Urinary bladder (tissue), 4 donors: ENCODE results near the gene CCDC85C. TPM values are rescaled to one million over a fixed set of nuclear protein-coding genes. Genes with fewer than 3 reads are reported as not detected.

Experiments used
- DNase-seq: peaks from one replicate; pipeline ENCODE4 v3.0.0-alpha.2; 2015; ENCODE audit errors: extremely low spot score
- H3K27ac ChIP-seq: one replicate; pipeline ENCODE4 v1.5.1; 2013; ENCODE audit warnings: low read depth, mild to moderate bottlenecking, moderate library complexity
- H3K36me3 ChIP-seq: one replicate; pipeline ENCODE4 v1.6.1; 2013; ENCODE audit warnings: mild to moderate bottlenecking, moderate library complexity; ENCODE audit not compliant: insufficient read depth
- H3K4me1 ChIP-seq: one replicate; pipeline ENCODE4 v1.6.1; 2013; ENCODE audit warnings: mild to moderate bottlenecking, moderate library complexity; ENCODE audit not compliant: insufficient read depth
- H3K4me3 ChIP-seq: one replicate; pipeline ENCODE4 v1.5.1; 2013; ENCODE audit warnings: low read depth, low read length
- WGBS: extraction: QIAGEN DNeasy Blood & Tissue Kit; methylation state at CpG from one replicate; pipeline ENCODE4 v1.1.7; 2013; 5-methylcytosine and 5-hydroxymethylcytosine counted together
- polyA plus RNA-seq: library from polyadenylated mRNA; stranded (reverse); fragments of 200-250 nt; gene quantifications from one replicate; pipeline ENCODE4 v1.2.3, GENCODE V29; 2013
- total RNA-seq: library from RNA; depleted of rRNA; stranded (reverse); fragments of >200 nt; gene quantifications from one replicate; pipeline ENCODE4 v1.2.3, GENCODE V29; 2014
- donor health status: healthy with polysubstance abuse.
- donor health status: healthy.

Gene CCDC85C
- total and polyA plus RNA-seq, 2 donors: 5.8 to 36.0 TPM

DNA sequence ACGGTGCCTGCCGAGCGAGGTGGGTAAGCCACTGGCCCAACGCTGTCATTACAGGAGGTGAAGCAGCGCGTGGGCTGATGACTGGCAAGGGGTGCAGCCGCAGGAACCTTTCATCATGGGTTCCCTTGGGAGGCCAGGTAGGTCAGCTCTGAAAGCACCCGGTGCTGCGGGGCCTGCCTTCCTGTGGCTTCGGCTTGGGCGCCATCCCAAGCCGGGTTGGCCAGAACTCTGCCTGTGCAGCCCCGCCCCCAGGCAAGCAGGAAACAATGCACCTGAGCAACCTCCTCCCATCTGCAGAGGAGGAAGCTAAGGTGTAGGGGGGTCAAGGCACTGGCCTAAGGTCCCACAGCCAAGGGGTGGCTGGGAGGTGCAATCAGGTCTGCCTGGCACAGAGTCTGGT is 21.0 kb upstream of the CCDC85C start:
- Histone ChIP-seq H3K36me3 (no peaks in the 10 kb centered on the region), H3K4me3 (no peak overlapping the region), H3K4me1 (no peaks in the 10 kb centered on the region), H3K27ac (no peak overlapping the region)
- 86% methylated on average over 13 of the region's 13 CpGs for WGBS
- no peak for DNase-seq

DNA sequence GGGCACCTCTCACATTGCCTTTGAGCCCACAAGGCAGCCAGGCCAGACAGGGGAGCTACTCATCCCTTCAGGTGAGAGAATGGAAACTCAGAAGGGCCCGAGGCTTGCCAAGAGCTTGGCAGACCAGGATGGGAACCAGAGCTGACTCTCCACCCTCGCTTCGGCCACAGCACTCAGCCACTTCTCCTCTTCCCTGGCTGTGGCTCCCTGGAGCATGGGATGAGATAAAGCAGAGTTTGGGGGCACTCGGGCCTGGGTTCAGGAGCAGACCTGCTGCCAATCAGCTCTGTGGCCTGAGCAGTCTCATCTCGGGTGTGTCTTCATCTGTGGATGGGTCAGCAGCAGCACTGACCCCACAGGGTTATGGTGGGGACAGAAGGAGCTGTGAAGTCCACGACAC is 20.0 kb upstream of the CCDC85C start:
- no peak overlapping the region for H3K27ac ChIP-seq
- no peak for DNase-seq
- H3K36me3 ChIP-seq: no peaks in the 10 kb centered on the region
- no peak overlapping the region for H3K4me3 ChIP-seq
- 78% methylated on average over 6 of the region's 6 CpGs for WGBS
- H3K4me1 ChIP-seq: no peaks in the 10 kb centered on the region

DNA sequence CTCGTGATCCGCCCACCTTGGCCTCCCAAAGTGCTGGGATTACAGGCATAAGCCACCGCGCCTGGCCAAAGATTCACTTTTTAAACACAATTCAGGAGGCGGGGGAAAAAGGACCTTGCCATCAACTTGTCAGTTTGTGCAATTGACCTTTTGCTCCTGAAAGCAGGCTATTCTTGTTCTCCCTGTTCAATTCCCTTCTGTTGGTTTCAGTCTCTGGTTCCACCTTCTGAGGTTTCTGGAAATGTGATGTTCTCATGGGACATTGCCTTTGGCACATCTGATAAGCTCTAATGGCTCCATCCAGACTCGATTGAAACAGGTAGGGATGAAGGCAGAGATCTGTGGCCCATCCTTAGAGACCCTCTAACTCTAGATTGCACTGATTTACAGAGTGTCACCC is 17.9 kb upstream of the CCDC85C start:
- no peak for DNase-seq
- Histone ChIP-seq H3K27ac (no peak overlapping the region), H3K4me3 (no peak overlapping the region), H3K4me1 (no peaks in the 10 kb centered on the region), H3K36me3 (no peaks in the 10 kb centered on the region)
- 88% methylated on average over 6 of the region's 6 CpGs for WGBS

DNA sequence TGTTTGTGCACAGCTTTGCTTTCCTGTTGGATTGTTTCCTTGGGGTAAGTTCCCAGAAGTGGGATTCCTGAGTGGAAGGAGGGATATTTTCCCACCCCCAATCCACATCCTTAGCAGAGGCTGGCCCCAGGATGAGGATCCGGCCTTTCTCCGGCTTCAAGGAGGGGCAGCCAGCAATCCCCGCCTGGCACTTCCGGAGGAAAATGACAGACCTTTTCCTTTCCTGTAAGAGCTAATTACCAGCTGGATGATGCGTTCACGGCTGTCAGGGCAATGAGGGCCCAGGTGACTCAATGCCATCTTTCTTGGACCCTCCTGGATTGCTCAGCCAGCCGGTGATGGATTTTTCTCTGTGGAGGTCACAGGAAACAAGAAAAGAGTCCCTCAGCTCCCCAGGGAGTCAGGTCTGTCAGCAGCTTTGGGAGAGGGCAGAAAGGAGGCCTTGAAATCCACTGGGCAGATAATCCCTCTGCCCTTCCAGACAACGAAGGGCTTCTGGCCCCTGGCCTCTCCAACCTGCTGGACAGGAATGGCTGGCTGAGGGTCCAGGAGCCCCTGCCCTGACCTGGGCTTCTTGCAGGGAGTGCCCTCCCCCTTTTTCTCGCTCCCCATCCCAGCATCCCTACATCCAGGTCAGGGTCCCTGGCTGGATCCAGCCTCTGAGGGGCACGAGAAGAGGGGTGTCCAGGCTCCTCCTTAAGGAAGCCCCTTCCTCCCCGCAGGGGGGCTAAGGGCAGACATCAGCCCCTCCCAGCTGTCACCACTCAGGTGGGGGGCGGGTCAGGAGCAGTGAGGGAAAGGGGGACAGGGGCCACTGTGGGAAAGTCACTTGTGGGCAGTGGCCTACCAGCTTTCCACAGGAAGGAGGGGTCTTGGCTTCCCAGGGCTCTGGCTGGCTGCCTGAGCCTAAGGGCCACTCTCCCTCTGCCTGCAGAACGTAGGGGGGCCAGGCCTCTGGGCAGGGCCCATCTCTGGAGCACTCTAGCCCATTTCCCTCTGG is 16.1 kb upstream of the CCDC85C start:
- no peak for DNase-seq
- no peak overlapping the region for H3K27ac ChIP-seq
- 71% methylated on average over 13 of the region's 13 CpGs for WGBS

DNA sequence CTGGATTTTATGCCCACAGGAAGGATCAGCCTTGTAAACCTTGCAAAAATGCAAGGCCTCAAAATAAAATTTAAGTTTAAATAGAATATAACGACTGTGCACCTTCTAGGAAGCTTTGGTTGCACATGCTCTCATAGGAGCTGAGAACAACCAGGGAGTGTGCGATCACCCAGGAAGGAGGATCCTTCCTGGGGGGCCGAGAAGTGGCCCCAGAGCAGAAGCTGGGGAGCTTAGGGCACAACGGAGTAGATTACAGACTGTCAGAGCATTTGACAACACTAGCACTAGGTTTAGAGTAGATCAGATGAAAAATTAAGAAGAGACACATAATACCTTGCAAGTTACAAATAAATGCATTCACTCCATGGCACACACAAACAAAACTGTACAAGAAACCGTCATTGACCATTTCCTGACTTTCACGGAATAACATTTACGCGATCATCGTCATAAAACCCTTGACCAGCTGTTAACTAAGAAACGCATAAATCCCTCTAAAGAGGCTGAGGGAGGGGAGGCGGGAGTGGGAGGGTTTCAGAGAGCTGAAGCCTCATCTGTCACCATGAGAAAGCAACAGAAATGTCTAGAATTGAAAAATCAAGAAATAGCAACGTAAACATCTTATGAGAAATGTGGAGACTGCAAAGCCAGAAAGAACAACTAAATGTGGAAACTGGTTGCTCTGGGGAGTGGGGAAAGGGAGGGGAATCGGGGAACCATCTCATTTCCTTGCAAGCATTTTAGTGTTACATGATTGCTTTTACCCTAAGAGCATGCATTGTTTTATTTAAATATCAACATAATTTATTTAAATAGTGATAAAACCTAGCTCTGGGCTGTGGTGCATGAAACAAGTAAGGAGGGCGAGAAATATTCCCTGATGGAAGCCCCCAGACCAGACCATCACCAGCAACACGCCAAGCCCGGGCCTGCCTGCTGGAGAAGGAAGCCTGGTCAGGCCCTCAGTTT is 13.1 kb upstream of the CCDC85C start:
- Histone ChIP-seq H3K4me1 (no peaks in the 10 kb centered on the region), H3K36me3 (no peaks in the 10 kb centered on the region), H3K27ac (no peak overlapping the region), H3K4me3 (no peak overlapping the region)
- 59% methylated on average over 16 of the region's 16 CpGs for WGBS
- DNase-seq: no peak

More for the DNA sequence above, 16.1 kb upstream of the CCDC85C start:
- Histone ChIP-seq H3K36me3 (no peaks in the 10 kb centered on the region), H3K4me3 (no peak overlapping the region), H3K4me1 (no peaks in the 10 kb centered on the region)

DNA sequence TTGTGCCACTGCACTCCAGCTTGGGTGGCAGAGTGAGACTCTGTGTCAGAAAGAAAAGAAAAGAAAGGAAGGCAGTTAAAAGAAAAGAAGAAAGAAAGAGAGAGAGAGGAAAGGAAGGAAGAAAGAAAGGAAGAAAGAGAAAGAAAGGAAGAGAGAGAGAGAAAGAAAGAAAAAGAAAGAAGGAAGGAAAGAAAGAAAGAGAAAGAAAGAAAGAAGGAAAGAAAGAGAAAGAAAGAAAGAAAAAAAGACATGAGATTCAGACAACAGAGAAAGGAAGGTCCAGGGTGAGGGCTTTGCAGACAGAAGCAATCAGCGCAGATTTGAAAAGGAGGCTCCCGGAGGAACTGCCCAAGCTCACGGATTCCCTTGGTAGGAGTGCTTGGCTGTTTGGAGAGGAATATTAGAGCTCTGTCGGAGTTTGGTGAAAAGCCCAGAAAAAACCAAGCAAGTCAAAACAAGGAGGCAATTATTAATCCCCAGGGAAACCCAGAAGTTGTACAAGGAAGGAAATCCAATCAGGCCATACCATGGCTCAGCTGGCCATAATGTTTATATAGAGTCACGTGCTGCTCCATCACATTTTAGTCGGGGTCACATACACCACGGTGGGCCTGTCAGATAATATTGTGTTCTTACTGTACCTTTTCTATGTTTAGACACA is 11.6 kb upstream of the CCDC85C start:
- 36% methylated on average over 7 of the region's 7 CpGs for WGBS
- H3K4me3 ChIP-seq: no peak overlapping the region
- no peaks in the 10 kb centered on the region for H3K36me3 ChIP-seq
- H3K27ac ChIP-seq: no peak overlapping the region
- no peaks in the 10 kb centered on the region for H3K4me1 ChIP-seq
- DNase-seq: no peak

DNA sequence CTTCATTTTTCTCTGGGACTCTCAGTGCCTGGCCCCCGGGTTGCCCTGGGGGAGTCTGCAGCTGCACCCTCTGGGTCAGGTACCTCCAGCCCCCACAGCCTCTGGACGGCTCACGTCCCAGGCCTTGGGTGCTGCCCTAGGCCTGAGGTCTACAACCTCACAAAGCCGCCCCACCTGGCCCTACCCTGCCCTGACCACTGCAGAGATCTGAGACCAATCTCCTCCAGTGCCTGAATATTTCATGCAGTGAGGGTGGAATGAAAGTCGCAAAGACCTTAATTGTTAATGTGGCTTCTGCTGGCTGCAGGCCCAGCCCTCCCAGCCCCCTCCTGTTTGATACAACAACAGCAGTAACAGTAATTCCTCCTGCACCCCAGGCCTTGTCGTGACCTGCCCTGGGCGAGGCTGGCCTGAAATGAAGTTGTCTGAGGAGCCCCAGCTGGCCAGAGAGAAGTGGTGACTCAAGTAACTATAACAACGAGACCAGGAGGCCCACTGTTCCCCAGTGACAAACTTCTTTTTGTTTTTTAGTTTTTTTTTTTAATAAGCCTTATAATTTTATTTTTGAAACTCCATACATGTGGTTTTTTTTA is 8.8 kb upstream of the CCDC85C start:
- no peak overlapping the region for H3K27ac ChIP-seq
- H3K4me1 ChIP-seq: no peaks in the 10 kb centered on the region
- H3K4me3 ChIP-seq: no peak overlapping the region
- H3K36me3 ChIP-seq: no peaks in the 10 kb centered on the region
- WGBS: 59% methylated on average over 8 of the region's 8 CpGs
- no peak for DNase-seq

DNA sequence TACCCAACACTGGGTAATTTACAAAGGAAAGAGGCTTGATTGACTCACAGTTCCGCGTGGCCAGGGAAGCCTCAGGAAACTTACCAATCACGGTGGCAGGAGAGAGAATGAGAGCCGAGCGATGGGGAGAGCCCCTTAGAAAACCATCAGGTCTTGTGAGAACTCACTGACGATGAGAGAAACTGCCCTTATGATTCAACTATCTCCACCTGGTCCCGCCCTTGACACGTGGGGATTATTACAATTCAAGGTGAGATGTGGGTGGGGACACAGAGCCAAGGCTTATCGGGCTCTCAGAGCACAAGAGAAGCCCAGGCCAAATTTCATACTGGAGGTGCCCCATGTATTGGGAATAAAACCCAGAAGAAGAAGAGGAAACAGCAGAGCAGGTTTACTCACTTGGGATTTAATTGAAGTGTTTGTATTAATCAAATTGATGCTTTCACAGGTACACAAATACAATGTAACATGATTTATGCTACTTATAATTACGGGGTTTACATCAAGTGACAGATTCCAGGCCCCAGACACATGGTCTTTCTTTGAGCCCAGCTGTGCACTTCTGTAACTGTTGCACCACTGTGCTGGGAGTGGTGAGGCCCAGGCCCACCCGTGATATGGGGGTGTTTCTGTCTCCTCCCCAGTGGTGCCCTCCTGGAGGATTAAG is 8.2 kb upstream of the CCDC85C start:
- no peak for DNase-seq
- WGBS: 75% methylated on average over 11 of the region's 11 CpGs
- no peaks in the 10 kb centered on the region for H3K36me3 ChIP-seq
- H3K27ac ChIP-seq: no peak overlapping the region
- no peaks in the 10 kb centered on the region for H3K4me1 ChIP-seq
- H3K4me3 ChIP-seq: no peak overlapping the region

DNA sequence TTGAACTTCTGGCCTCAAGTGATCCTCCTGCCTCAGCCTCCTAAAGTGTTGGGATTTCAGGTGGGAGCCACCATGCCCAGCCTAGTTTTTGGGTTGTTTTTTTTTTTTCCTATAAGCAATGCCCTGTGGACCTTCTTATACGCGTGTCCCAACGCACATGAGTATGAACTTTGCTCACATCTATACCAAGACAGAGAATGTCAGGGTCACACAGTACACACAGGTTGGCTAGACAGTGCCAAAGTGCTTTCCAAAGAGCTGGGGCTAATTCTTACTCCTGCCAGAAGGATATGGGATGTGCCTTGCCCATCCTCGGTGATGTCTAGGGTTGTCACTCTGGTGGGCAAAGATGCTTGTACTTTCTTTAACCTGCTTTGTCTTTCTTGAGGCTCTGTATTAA is 7.6 kb upstream of the CCDC85C start:
- no peak for DNase-seq
- H3K4me1 ChIP-seq: no peaks in the 10 kb centered on the region
- H3K27ac ChIP-seq: no peak overlapping the region
- no peak overlapping the region for H3K4me3 ChIP-seq
- WGBS: 98% methylated on average over 4 of the region's 4 CpGs
- no peaks in the 10 kb centered on the region for H3K36me3 ChIP-seq

DNA sequence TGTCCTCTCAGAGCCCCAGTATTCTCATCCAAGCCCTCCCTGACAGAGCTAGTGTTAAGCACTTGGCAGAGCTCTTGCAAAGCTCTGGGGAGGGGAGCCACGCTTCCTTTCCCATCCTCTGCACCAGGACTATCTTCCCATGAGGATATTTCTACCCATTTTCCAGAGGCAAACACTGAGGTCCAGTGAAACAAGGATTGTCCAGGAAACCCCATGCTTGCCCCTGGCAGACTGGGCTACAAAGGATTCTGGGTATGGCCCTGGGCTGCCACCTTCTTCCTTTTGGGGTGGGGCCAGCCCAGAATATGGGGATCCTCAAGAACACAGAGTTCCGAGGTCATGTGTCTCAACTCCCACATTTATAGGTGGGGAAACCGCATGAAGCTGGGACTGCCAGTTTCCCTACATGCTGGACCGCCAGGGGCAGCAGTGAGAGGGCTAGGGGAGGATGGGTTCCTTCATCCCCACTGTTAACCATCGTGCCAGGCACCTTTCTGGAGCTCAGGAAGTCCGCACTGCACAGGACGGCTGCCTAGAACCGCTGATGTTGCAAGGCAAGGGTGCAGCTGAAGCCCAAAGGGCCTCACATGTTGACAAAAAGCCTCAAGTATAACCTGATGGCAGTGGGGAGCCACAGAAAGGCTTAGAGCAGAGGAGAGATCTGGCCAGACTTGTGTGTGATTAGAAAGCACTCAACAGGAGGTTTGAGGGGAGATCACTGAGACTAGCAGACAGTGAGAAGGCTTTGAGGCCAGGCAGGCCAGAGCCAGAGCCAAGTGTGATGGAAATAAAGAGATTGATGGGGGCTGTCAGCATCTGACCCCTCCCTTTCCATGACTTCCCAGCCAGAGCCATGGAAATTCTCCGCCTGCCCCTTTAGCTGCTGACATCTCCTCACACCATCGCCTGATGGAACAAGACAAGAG is 5.5 kb upstream of the CCDC85C start:
- no peak for DNase-seq
- no peak overlapping the region for H3K27ac ChIP-seq
- H3K4me1 ChIP-seq: no peaks in the 10 kb centered on the region

DNA sequence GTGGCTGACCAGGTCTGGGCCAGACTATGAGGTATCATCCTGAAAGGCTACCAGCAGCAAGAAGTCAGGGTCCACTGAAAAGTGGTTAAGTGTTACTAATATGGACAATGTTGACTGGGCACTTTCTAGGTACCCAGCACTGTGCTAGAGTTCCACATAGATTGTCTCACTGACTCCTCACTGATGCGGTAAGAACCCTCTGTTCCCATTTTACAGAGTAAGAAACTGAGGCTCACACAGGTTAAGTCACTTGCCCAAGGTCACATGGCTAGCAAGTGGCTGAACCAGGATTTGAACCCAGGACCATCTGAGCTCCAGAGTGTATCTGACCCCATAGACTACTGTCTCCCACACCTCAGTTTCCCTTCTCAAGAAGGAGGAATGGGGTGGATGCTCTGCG is 4.6 kb upstream of the CCDC85C start:
- no peaks in the 10 kb centered on the region for H3K36me3 ChIP-seq
- WGBS: 98% methylated on average over 2 of the region's 2 CpGs
- no peak overlapping the region for H3K4me3 ChIP-seq
- DNase-seq: no peak
- no peaks in the 10 kb centered on the region for H3K4me1 ChIP-seq
- no peak overlapping the region for H3K27ac ChIP-seq

More for the DNA sequence above, 5.5 kb upstream of the CCDC85C start:
- 81% methylated on average over 10 of the region's 10 CpGs for WGBS
- no peak overlapping the region for H3K4me3 ChIP-seq
- no peaks in the 10 kb centered on the region for H3K36me3 ChIP-seq

DNA sequence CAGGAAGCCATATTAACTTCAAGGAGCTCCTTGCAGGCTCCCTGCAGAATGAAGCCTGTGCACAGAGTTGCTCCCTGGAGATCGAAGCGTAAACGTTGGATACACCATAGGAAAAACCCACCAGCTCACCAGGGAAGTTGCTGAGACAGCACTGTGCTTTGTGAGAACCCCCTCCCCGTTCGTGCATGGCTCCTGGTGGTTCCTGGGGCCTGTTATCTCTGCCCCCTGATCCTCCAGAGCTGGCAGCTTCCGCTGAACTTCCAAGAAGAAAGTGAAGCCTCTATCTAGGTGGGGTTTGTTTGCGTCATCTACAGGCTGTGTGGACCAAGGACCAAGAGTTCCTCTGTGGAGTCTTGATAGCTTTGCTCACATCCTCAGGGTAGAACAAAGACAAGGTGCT is 2.4 kb upstream of the CCDC85C start:
- Histone ChIP-seq H3K4me1 (no peaks in the 10 kb centered on the region), H3K36me3 (no peaks in the 10 kb centered on the region), H3K4me3 (no peak overlapping the region), H3K27ac (no peak overlapping the region)
- DNase-seq: no peak
- WGBS: 81% methylated on average over 7 of the region's 7 CpGs
